Vagina (tissue), 2 donors: Measurements from ENCODE around the gene DBNDD2. TPM values are rescaled to one million over a fixed set of nuclear protein-coding genes. Genes with fewer than 3 reads are reported as not detected.

Experiments
- DNase-seq, 2 donors: peaks; one replicate each; pipeline ENCODE4 v3.0.0-alpha.2; 2017; ENCODE audit errors: extremely low spot score in 2 of 2
- H3K27ac ChIP-seq: fragments of 200-600 bp; sonication (generic); one replicate; pipeline ENCODE4 v1.5.1; 2019
- H3K27me3 ChIP-seq: fragments of 200-600 bp; sonication (generic); one replicate; pipeline ENCODE4 v1.5.1; 2019
- H3K36me3 ChIP-seq, 2 donors: fragments of 200-600 bp; sonication (generic); one replicate each; pipeline ENCODE4 v1.5.1; 2017 to 2019
- H3K4me1 ChIP-seq: fragments of 200-600 bp; sonication (generic); one replicate; pipeline ENCODE4 v1.5.1; 2019
- H3K4me3 ChIP-seq, 2 donors: fragments of 200-600 bp; sonication (generic); 1 replicate in 1 of 2; 2 replicates in 1 of 2; pipeline ENCODE4 v1.5.1; 2016 to 2019
- H3K9me3 ChIP-seq: fragments of 200-600 bp; sonication (generic); one replicate; pipeline ENCODE4 v1.5.1; 2019
- CTCF ChIP-seq, 3 experiments: fragments of 450-650 bp in 2 of 3; fragments of 200-600 bp in 1 of 3; sonication (generic) in 1 of 3; IDR thresholded peaks; one replicate each; pipeline ENCODE4 v1.5.1; 2017 to 2019; ENCODE audit warnings: antibody characterized with exemption in 3 of 3, mild to moderate bottlenecking in 2 of 3, moderate library complexity in 2 of 3
- POLR2A ChIP-seq, 2 donors: fragments of 450-650 bp; IDR thresholded peaks; one replicate each; pipeline ENCODE4 v1.6.1; 2017; ENCODE audit warnings: antibody characterized with exemption in 2 of 2, mild to moderate bottlenecking in 2 of 2, moderate library complexity in 2 of 2
- POLR2AphosphoS5 ChIP-seq, 2 donors: sonication (generic); formaldehyde crosslinking; IDR thresholded peaks; one replicate each; pipeline ENCODE4 v1.9.0; 2017; ENCODE audit warnings: antibody characterized with exemption in 2 of 2, mild to moderate bottlenecking in 2 of 2, low read depth in 1 of 2; ENCODE audit not compliant: insufficient read depth in 1 of 2
- intact Hi-C: fragments of 100-400 bp; cut with DNase I; formaldehyde crosslinking; loops from one replicate; pipeline ENCODE4 v1.15.1; 2023
- total RNA-seq: library from RNA; depleted of rRNA; stranded (reverse); fragments of >200 nt; gene quantifications from one replicate; pipeline ENCODE4 v1.2.3, GENCODE V29; 2016

The DBNDD2 gene
- total RNA-seq, 1 donor from 2014 or later: 57.0 TPM

GRCh38 chr20:45372241-45372640 lies 35.8 kb upstream of the DBNDD2 start:
- intact Hi-C loops: loop anchor here (5.0 kb wide), 1 partner anchor 60 kb away; no protein-coding TSS in a partner anchor
- peaks cover 16% of the 10 kb centered on the region for H3K4me1 ChIP-seq
- H3K27me3 ChIP-seq: no peaks in the 10 kb centered on the region
- no peak for TF ChIP-seq POLR2A (IDR thresholded peaks at IDR 0.05)
- no peaks in the 10 kb centered on the region for H3K9me3 ChIP-seq
- no peak overlapping the region for H3K4me3 ChIP-seq
- H3K36me3 ChIP-seq: peaks cover 0 to 11% of the 10 kb centered on the region in 2 donors
- DNase-seq: peak in 1 of 2 donors; percentile 74
- H3K27ac ChIP-seq: peak overlapping the region; percentile 83

GRCh38 chr20:45372646-45373352 lies 35.3 kb upstream of the DBNDD2 start:
- Histone ChIP-seq H3K4me3 (peak overlapping the region; percentile 45 to 46), H3K27ac (peak overlapping the region; percentile 83), H3K9me3 (no peaks in the 10 kb centered on the region), H3K4me1 (peaks cover 16% of the 10 kb centered on the region), H3K36me3 (peaks cover 0 to 6% of the 10 kb centered on the region in 2 donors), H3K27me3 (no peaks in the 10 kb centered on the region)
- intact Hi-C loops: loop anchor here (5.0 kb wide), 1 partner anchor 60 kb away; no protein-coding TSS in a partner anchor
- DNase-seq: peak in 1 of 2 donors; percentile 85
- TF ChIP-seq POLR2AphosphoS5 (IDR thresholded peaks at IDR 0.05; ENCODE audit: insufficient read depth in 1 of 2, low read depth in 1 of 2) (no peak), CTCF (IDR thresholded peaks at IDR 0.05) (no peak), POLR2A (IDR thresholded peaks at IDR 0.05) (no peak)

GRCh38 chr20:45373353-45374100 lies 34.6 kb upstream of the DBNDD2 start:
- Histone ChIP-seq H3K36me3 (no peaks in the 10 kb centered on the region), H3K4me3 (peak overlapping the region; percentile 45 to 46), H3K9me3 (no peaks in the 10 kb centered on the region), H3K27me3 (no peaks in the 10 kb centered on the region), H3K27ac (peak overlapping the region; percentile 83), H3K4me1 (peaks cover 16% of the 10 kb centered on the region)
- intact Hi-C loops: loop anchor here (5.0 kb wide), 1 partner anchor 59 kb away; no protein-coding TSS in a partner anchor
- TF ChIP-seq CTCF (IDR thresholded peaks at IDR 0.05) (peak; percentile 49 to 94 (median 76)), POLR2A (IDR thresholded peaks at IDR 0.05) (no peak), POLR2AphosphoS5 (IDR thresholded peaks at IDR 0.05; ENCODE audit: insufficient read depth in 1 of 2, low read depth in 1 of 2) (peak; percentile 34 to 67)
- peak in 1 of 2 donors; percentile 88 for DNase-seq

- TF ChIP-seq CTCF (IDR thresholded peaks at IDR 0.05) (peak in 1 of 3 experiments; percentile 10), POLR2AphosphoS5 (IDR thresholded peaks at IDR 0.05; ENCODE audit: insufficient read depth in 1 of 2, low read depth in 1 of 2) (no peak), POLR2A (IDR thresholded peaks at IDR 0.05) (no peak)
- H3K4me3 ChIP-seq: peak overlapping the region; percentile 45 to 46
- intact Hi-C loops: loop anchor here (5.0 kb wide), 1 partner anchor 58 kb away; no protein-coding TSS in a partner anchor
- peak overlapping the region; percentile 83 for H3K27ac ChIP-seq
- peaks cover 16% of the 10 kb centered on the region for H3K4me1 ChIP-seq
- no peaks in the 10 kb centered on the region for H3K27me3 ChIP-seq
- H3K9me3 ChIP-seq: no peaks in the 10 kb centered on the region
- no peaks in the 10 kb centered on the region for H3K36me3 ChIP-seq
- peak in 1 of 2 donors; percentile 65 for DNase-seq
These were observed 34.0 kb upstream of the DBNDD2 start for GRCh38 chr20:45374101-45374467.

- DNase-seq: peak in 1 of 2 donors; percentile 78
- H3K27me3 ChIP-seq: no peaks in the 10 kb centered on the region
- no peaks in the 10 kb centered on the region for H3K9me3 ChIP-seq
- peaks cover 16% of the 10 kb centered on the region for H3K4me1 ChIP-seq
- TF ChIP-seq POLR2AphosphoS5 (IDR thresholded peaks at IDR 0.05; ENCODE audit: insufficient read depth in 1 of 2, low read depth in 1 of 2): no peak
- H3K4me3 ChIP-seq: no peak overlapping the region
- no peaks in the 10 kb centered on the region for H3K36me3 ChIP-seq
- intact Hi-C loops: loop anchor here (5.0 kb wide), 1 partner anchor 57 kb away; no protein-coding TSS in a partner anchor
- no peak overlapping the region for H3K27ac ChIP-seq
These were observed 33.1 kb upstream of the DBNDD2 start for GRCh38 chr20:45374966-45375365.
